IPS-15b (cell line): ENCODE measurements around the gene NAA10.

Source experiments
- H3K27me3 ChIP-seq: one replicate; pipeline ENCODE4 v1.6.1; 2013; ENCODE audit warnings: low read length; ENCODE audit not compliant: control insufficient read depth, insufficient read depth
- H3K36me3 ChIP-seq: one replicate; pipeline ENCODE4 v1.6.1; 2013; ENCODE audit warnings: low read length; ENCODE audit not compliant: control insufficient read depth, insufficient read depth
- H3K4me1 ChIP-seq: one replicate; pipeline ENCODE4 v1.6.1; 2013; ENCODE audit warnings: mild to moderate bottlenecking, low read length; ENCODE audit not compliant: control insufficient read depth, insufficient read depth
- H3K4me3 ChIP-seq: one replicate; pipeline ENCODE4 v1.5.1; 2013; ENCODE audit warnings: low read depth, low read length
- H3K9ac ChIP-seq: one replicate; pipeline ENCODE4 v1.6.1; 2013; ENCODE audit warnings: low read depth, mild to moderate bottlenecking, low read length
- H3K9me3 ChIP-seq: one replicate; pipeline ENCODE4 v1.6.1; 2013; ENCODE audit warnings: mild to moderate bottlenecking, low read length; ENCODE audit not compliant: control insufficient read depth, insufficient read depth

NAA10 gene

DNA sequence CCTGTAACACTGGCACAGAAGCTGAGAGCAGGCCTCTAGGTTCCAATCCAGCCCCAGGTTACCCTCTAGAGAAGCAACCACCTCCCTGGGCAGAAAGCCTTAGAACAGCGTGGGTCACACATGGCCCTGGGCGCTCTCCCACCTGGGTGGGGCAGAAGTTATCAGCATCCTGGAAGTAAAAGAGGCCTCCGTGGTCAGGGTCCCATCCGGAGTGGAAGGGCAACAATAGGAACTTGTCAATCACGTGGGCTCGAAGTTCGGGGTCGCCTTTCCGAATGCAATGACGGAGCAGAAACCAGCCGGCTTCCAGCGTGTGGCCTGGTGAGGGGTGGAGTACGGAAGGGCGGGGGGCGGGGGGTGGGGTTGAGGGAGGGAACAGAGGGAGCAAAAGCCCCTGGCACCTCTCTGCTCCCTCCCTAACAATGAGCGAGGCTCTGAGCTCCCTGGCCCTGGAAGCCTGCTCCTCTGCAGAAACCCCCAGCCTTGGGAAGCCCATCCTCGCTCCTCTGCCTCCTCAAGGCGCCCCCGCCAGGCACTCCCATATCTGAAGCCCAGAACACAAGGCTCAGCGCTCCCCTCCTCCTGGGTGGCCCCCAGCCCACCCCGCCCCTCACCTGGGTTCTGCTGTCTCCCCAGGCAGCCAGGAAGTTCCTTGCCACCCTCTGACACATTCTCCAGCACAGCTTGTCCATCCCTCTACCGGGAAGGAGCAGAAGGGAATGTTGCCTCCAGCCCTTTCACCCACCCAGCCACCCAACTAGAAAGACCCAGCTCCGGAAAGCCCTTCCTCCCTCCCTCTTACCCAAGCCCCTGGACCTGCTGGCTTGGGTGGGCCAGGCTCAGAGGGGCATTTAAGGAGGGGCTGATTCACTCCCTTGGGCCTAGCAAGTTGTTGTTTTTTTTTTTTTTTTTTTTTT is 6.8 kb upstream of the NAA10 start:
- H3K4me3 ChIP-seq = peak overlapping the region; percentile 30
- no peak overlapping the region for H3K9ac ChIP-seq
- H3K27me3 ChIP-seq = no peaks in the 10 kb centered on the region
- H3K36me3 ChIP-seq = no peaks in the 10 kb centered on the region
- H3K4me1 ChIP-seq = no peaks in the 10 kb centered on the region
- no peaks in the 10 kb centered on the region for H3K9me3 ChIP-seq

DNA sequence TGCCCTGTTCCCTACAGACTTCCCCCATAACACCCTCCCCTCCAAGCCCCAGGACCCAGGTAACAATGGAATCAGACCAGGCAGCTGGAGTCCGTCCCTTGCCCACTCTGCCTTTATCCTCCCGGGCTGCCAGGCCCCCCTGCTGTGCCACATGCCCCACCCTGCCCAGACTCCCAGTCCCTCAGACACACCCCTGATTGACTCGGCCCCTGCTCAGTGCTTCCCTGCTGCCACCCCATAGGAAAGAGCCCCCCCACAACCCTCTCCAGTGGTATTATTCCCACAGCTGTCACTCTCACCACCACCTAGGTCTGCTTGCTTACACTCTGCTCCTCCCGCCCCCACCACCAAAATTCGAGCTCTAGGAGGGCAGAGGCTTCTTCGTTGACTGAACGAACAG is 4.7 kb upstream of the NAA10 start:
- Histone ChIP-seq H3K9me3 (no peaks in the 10 kb centered on the region), H3K4me3 (no peak overlapping the region), H3K36me3 (no peaks in the 10 kb centered on the region), H3K9ac (no peak overlapping the region), H3K4me1 (no peaks in the 10 kb centered on the region), H3K27me3 (no peaks in the 10 kb centered on the region)

DNA sequence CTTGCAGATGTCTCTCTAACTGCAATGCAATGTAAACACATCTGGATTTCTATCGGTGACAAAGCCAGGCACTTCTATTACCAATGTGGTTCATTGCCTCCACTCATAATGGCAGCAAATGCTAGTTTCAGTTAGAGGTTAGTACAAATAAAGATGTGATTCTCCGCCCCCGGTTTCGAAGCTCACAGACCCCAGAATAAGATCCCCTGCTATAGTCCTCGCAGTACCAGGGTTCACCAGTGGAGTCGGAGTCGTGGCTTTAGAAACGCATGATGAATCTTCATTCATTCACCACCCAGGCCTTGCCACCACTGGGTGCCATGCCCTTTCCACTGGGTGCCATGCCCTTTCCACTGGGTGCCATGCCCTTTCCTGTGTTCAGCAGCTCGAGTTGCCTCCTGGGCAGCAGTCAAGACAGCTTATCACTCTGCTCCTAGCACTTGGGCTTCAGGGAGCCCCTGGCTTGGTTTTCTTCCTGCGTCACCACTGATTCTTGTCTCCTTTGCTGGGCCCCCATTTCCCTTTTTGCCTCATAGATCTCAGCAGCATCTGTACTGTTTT is 3.5 kb upstream of the NAA10 start:
- Histone ChIP-seq H3K27me3 (no peaks in the 10 kb centered on the region), H3K9ac (no peak overlapping the region), H3K4me1 (no peaks in the 10 kb centered on the region), H3K4me3 (no peak overlapping the region), H3K9me3 (no peaks in the 10 kb centered on the region), H3K36me3 (no peaks in the 10 kb centered on the region)

DNA sequence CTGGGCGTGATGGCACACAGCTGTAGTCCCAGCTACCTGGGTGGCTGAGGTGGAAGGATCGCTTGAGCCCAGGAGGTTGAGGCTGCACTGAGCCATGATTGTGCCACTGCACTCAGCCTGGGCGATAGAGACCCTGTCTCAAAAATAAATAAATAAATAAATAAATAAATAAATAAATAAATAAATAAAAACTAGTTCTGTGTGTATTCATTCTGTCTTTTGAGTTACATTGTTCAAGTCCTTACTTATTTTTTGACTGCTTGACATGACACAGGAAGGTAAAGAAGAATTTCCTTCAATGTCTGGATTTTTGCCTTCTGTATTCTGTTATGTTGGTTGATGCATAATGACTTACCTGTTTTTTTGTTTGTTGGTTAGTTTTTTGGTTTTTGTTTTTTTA is 2.2 kb upstream of the NAA10 start:
- Histone ChIP-seq H3K27me3 (no peaks in the 10 kb centered on the region), H3K4me1 (no peaks in the 10 kb centered on the region), H3K9ac (no peak overlapping the region), H3K4me3 (no peak overlapping the region), H3K9me3 (no peaks in the 10 kb centered on the region), H3K36me3 (peaks cover 4% of the 10 kb centered on the region)

DNA sequence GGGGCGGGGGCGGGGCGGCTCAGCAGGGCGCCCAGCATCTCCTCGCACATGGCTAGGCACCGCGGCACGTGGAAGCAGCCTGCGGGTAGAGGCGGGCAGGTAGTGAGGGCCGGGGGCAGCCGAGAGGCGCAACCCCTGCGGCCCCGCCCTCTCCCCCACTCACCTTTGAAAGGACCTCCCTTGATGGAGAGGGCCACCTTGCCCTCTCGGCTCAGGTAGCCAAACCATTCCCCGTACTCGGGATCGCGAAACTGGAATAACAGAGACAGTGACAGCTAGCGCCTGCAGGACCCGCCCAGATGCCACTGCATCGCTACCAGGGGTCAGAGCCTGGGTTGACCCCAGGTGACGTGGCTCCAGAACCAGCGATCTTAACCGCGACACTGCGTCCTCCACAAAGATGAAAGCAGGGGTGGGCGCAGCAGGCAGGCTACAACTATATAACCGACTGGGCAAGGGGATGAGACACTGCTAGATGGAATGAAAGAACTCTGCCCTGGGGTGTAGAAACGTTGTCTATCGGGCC is 552 bp upstream of the NAA10 start:
- Histone ChIP-seq H3K27me3 (no peaks in the 10 kb centered on the region), H3K36me3 (peaks cover 16% of the 10 kb centered on the region), H3K9me3 (no peaks in the 10 kb centered on the region), H3K9ac (no peak overlapping the region), H3K4me3 (peak overlapping the region; percentile 46), H3K4me1 (no peaks in the 10 kb centered on the region)

DNA sequence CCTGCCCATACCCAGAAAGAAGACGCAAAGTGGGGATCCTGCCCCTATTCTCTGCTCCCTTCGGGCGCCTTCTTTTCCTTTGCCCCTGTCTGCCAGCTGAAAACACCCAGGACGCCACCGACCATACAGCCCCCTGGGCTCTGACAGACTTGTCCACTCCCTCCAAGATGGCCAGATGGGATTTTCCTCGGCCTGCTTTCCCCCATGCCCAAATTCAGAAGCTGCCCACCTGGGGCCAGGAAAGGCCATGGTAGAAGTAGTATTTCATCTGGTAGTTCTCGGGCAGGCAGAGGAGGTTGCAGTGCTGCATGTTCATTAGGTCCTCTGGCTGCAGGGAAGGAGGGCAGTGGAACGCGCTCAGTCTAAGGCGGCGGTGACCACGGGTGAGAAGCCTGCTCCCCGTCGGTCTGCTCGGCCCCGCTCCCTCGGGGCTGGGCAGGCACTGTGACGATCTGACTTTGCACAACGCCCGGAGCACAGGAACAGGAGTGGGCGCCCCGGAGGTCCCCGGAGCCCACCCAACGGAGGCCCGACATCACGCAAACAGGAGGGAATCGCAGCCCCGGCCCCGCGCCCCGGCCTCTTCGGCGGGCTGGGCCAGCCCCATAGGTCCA is 582 bp downstream of the NAA10 start:
- Histone ChIP-seq H3K4me3 (peak overlapping the region; percentile 64), H3K27me3 (no peaks in the 10 kb centered on the region), H3K9me3 (no peaks in the 10 kb centered on the region), H3K4me1 (no peaks in the 10 kb centered on the region), H3K36me3 (peaks cover 24% of the 10 kb centered on the region), H3K9ac (peak overlapping the region; percentile 47)

DNA sequence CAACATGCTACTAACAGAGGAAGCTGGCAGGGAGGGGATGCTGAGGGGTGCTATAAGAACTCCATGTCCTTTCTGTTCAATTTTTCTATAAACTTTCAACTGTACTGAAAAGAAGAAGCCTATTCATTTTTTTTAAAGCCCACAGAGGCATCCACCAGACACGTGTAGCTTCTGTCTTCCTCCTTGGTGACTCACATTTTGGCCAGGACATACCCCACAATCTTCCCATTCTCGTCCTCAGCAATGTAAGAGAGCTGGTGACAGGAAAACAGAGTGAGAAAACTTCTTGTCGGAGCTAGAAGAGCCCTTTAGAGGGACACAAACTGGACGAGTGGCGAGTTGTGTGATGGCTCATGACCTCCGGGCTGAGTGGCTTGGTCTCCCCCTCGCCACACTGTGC is 1.1 kb downstream of the NAA10 start:
- H3K36me3 ChIP-seq = peaks cover 24% of the 10 kb centered on the region
- H3K4me1 ChIP-seq = no peaks in the 10 kb centered on the region
- H3K27me3 ChIP-seq = no peaks in the 10 kb centered on the region
- no peaks in the 10 kb centered on the region for H3K9me3 ChIP-seq
- no peak overlapping the region for H3K9ac ChIP-seq
- H3K4me3 ChIP-seq = peak overlapping the region; percentile 64

DNA sequence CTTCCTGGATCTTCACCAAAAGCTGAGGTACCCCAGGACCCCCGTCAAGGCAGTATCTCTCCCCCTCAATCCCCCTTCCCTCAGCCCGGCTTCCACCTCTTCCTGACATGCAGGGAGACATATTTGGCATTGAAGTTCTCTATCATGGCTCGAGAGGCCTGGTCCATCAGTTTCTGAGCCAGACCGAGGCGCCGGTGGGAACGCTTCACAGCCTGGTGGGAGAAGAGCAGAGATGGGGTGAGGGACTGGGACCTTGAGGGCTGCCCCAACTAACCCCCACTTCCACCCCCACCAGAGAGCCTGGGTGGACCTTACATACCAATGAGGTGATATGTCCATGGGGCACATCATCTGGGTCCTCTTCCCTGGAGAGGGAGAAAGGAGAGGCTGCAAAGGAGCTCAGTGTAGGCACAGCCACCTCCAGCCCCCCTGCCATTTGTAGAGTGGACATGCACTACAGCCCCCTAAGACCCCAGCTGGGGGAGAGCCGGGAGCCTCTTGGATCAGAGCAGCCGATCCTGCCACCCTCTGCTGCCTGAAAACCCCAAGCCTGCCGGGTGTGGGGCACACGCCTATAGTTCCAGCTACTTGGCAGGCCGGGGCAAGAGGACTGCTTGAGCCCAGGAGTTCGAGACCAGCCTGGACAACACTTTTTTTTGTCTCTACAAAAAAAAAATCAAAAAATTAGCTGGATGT is 2.5 kb downstream of the NAA10 start:
- H3K36me3 ChIP-seq = peaks cover 24% of the 10 kb centered on the region
- no peak overlapping the region for H3K9ac ChIP-seq
- no peak overlapping the region for H3K4me3 ChIP-seq
- H3K4me1 ChIP-seq = no peaks in the 10 kb centered on the region
- no peaks in the 10 kb centered on the region for H3K27me3 ChIP-seq
- no peaks in the 10 kb centered on the region for H3K9me3 ChIP-seq

DNA sequence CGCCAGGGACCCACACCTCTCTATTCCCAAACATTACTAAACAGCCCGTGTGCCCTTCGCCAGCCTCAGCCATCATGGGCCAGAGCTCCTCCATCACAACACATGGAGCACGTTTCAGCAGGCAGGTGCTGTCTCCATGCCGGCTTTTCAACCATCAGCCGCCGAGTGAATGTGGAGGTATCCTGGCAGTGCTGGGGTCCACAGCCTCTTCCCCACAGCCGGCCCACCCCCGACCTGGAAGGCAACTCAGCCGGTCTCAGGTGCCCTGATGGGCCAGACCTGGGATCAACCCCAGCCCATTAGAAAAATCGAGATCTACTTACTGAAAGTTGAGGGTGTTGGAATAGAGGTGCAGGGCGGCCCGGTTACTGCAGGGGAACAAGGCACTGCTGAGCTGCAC is 3.1 kb downstream of the NAA10 start:
- Histone ChIP-seq H3K4me3 (no peak overlapping the region), H3K9ac (no peak overlapping the region), H3K36me3 (peaks cover 24% of the 10 kb centered on the region), H3K27me3 (no peaks in the 10 kb centered on the region), H3K9me3 (no peaks in the 10 kb centered on the region), H3K4me1 (no peaks in the 10 kb centered on the region)

DNA sequence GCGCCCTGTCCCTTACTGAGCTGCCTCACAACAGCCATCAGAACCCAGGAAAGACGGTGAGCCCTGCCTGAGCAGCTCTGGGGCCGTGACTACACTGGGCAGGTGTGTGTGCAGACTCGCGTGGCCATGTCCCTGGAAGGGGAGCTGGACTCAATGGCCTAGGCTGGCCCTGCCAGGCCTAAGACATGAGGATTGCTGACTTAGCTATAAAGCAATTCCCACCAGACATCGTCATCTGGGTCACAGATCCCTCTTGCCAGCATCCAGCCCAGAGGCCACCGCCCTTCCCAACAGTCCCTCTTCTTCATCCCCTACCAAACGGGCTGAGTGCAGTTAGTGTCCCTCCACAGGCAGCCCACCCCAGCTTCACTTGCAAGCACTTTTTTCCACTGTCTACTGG is 3.7 kb downstream of the NAA10 start:
- no peak overlapping the region for H3K4me3 ChIP-seq
- no peaks in the 10 kb centered on the region for H3K9me3 ChIP-seq
- H3K27me3 ChIP-seq = no peaks in the 10 kb centered on the region
- H3K4me1 ChIP-seq = no peaks in the 10 kb centered on the region
- H3K36me3 ChIP-seq = peaks cover 24% of the 10 kb centered on the region
- no peak overlapping the region for H3K9ac ChIP-seq

DNA sequence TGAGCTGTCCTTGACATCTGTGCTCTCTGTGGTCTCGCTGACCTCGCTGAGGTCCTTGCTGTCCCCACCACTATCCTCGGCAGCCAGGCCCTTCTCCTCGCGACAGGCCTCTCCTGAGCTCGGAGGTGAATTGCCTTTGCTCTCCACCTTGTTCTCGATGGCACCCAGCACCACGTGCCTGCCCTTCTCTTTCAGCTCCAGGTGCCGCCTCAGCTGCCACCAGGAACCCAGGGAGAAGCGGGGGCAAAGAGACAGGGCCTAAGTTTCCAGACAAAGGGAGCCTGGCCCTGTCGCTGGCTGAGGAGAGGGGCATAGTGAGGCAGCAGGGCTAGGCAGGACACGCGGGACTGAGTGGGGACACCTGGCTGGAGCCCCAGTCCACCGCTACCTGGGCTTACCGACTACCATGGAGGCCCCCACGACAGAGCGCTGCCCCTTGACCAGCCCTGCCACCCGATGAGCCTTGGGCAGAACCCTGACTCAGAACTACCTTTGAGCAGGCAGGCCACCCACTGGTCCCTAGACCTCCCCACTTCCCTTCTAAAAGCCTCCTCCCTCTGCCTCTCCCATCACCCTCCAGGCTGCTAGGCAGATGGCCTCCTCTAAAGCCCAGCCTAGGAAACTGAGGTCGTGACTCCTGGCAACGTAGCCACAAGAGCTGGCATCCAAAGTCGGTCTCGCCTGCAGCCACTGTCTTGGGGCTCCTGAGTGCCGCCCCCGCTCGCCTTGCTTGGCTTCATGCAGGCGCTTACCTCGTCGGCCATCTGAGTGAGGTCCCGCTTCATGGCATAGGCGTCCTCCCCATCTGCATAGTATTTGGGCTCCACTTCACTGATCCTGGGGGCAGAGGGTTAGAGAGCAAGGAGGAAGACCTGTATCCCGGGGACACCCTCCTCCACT is 4.6 kb downstream of the NAA10 start:
- H3K9me3 ChIP-seq = no peaks in the 10 kb centered on the region
- H3K36me3 ChIP-seq = peaks cover 24% of the 10 kb centered on the region
- H3K4me1 ChIP-seq = no peaks in the 10 kb centered on the region
- no peak overlapping the region for H3K9ac ChIP-seq
- H3K27me3 ChIP-seq = no peaks in the 10 kb centered on the region
- no peak overlapping the region for H3K4me3 ChIP-seq
